GM04504 (cell line): ENCODE results near the gene GDF11.

Source experiments
- DNase-seq: peaks from one replicate; pipeline ENCODE4 v3.0.0-alpha.2; 2012; ENCODE audit warnings: low read depth

The GDF11 gene

GRCh38 chr12:55795950-55796349 is 53.0 kb downstream of the GDF11 start:
- no peak for DNase-seq

GRCh38 chr12:55797068-55797467 is 54.1 kb downstream of the GDF11 start:
- DNase-seq = peak; percentile 19

- no peak for DNase-seq
Measured at GRCh38 chr12:55797550-55797949, 54.6 kb downstream of the GDF11 start.
